OCI-M2 (cell line): ENCODE measurements around the gene AAGAB.

Experiments used
- DNase-seq: peaks from one replicate; lab custom pipeline; 2025; ENCODE audit not compliant: unreplicated experiment; lab: John Stamatoyannopoulos, UW

AAGAB gene

GRCh38 chr15:67189326-67190051 lies 65.0 kb downstream of the AAGAB start:
- DNase-seq: no peak

GRCh38 chr15:67188551-67189218 lies 65.8 kb downstream of the AAGAB start:
- no peak for DNase-seq

GRCh38 chr15:67187351-67187854 lies 67.1 kb downstream of the AAGAB start:
- no peak for DNase-seq

GRCh38 chr15:67186688-67187087 lies 67.8 kb downstream of the AAGAB start:
- no peak for DNase-seq

GRCh38 chr15:67186226-67186649 lies 68.2 kb downstream of the AAGAB start:
- no peak for DNase-seq

GRCh38 chr15:67185621-67186225 lies 68.7 kb downstream of the AAGAB start:
- no peak for DNase-seq

GRCh38 chr15:67185051-67185450 lies 69.4 kb downstream of the AAGAB start:
- no peak for DNase-seq

- DNase-seq: no peak
These were observed 70.1 kb downstream of the AAGAB start for GRCh38 chr15:67184208-67184925.

- DNase-seq: no peak
These were observed 70.9 kb downstream of the AAGAB start for GRCh38 chr15:67183443-67184169.

GRCh38 chr15:67181221-67181639 lies 73.2 kb downstream of the AAGAB start:
- DNase-seq: no peak

- no peak for DNase-seq
These were observed 73.8 kb downstream of the AAGAB start for GRCh38 chr15:67180514-67181191.

- no peak for DNase-seq
These were observed 74.4 kb downstream of the AAGAB start for GRCh38 chr15:67180035-67180434.

- DNase-seq: no peak
These were observed 75.0 kb downstream of the AAGAB start for GRCh38 chr15:67179411-67179995.

GRCh38 chr15:67178569-67179210 lies 75.8 kb downstream of the AAGAB start:
- no peak for DNase-seq

GRCh38 chr15:67177752-67178151 lies 76.7 kb downstream of the AAGAB start:
- no peak for DNase-seq

GRCh38 chr15:67176195-67176971 lies 78.1 kb downstream of the AAGAB start:
- DNase-seq: no peak

GRCh38 chr15:67175643-67176071 lies 78.8 kb downstream of the AAGAB start:
- DNase-seq: no peak

- DNase-seq: no peak
These were observed 79.4 kb downstream of the AAGAB start for GRCh38 chr15:67174864-67175573.
